Keratinocyte (primary cell): Measurements from ENCODE around the gene DSCAML1. TPM values are rescaled to one million over a fixed set of nuclear protein-coding genes. Genes with fewer than 3 reads are reported as not detected.

ENCODE experiments used
- DNase-seq: peaks from one replicate; pipeline ENCODE4 v3.0.0-alpha.2; 2011; ENCODE audit warnings: low read depth, missing footprints, low spot score
- FAIRE-seq: peaks from 2 replicates; lab custom pipeline; 2011; peaks lifted over from hg19 to GRCh38; lab: Jason Lieb, UNC
- H2AFZ ChIP-seq: 2 replicates; pipeline ENCODE4 v1.6.0; 2012; ENCODE audit warnings: low read length, control low read depth, inconsistent platforms; ENCODE audit not compliant: control insufficient read depth
- H3K27ac ChIP-seq: 2 replicates; pipeline ENCODE4 v1.5.1; 2011; ENCODE audit warnings: low read length; ENCODE audit not compliant: control insufficient read depth, insufficient read depth
- H3K27me3 ChIP-seq: 3 replicates; pipeline ENCODE4 v1.6.0; 2011; ENCODE audit warnings: low read length; ENCODE audit not compliant: control insufficient read depth, insufficient read depth; ENCODE audit errors: extremely low read depth
- H3K36me3 ChIP-seq, 2 experiments: 2 replicates in 1 of 2; 3 replicates in 1 of 2; pipeline ENCODE4 v1.5.1; 2011; ENCODE audit warnings: low read length in 2 of 2, mild to moderate bottlenecking in 1 of 2; ENCODE audit not compliant: control insufficient read depth in 2 of 2, insufficient read depth in 2 of 2; ENCODE audit errors: extremely low read depth in 1 of 2
- H3K4me1 ChIP-seq: 3 replicates; pipeline ENCODE4 v1.5.1; 2011; ENCODE audit warnings: low read length; ENCODE audit not compliant: control insufficient read depth, insufficient read depth; ENCODE audit errors: extremely low read depth
- H3K4me2 ChIP-seq: 3 replicates; pipeline ENCODE4 v1.6.0; 2011; ENCODE audit warnings: low read depth, low read length; ENCODE audit not compliant: control insufficient read depth, insufficient read depth; ENCODE audit errors: extremely low read depth
- H3K4me3 ChIP-seq, 3 experiments: fragments of 200-600 bp in 1 of 3; sonication (generic) in 1 of 3; 2 replicates in 2 of 3; 3 replicates in 1 of 3; pipeline ENCODE4 v1.5.1; 2011 to 2016; ENCODE audit warnings: low read length in 3 of 3, mild to moderate bottlenecking in 3 of 3, control low read depth in 2 of 3, inconsistent platforms in 1 of 3, low read depth in 1 of 3, mixed read lengths in 1 of 3, mixed run types in 1 of 3, moderate library complexity in 1 of 3; ENCODE audit not compliant: control insufficient read depth in 2 of 3, insufficient read depth in 2 of 3; ENCODE audit errors: extremely low read depth in 1 of 3
- H3K79me2 ChIP-seq: 2 replicates; pipeline ENCODE4 v1.6.0; 2012; ENCODE audit warnings: low read length; ENCODE audit not compliant: control insufficient read depth, insufficient read depth
- H3K9ac ChIP-seq: 3 replicates; pipeline ENCODE4 v1.6.0; 2011; ENCODE audit warnings: low read length; ENCODE audit not compliant: control insufficient read depth, insufficient read depth; ENCODE audit errors: extremely low read depth
- H3K9me1 ChIP-seq: 3 replicates; pipeline ENCODE4 v1.6.0; 2011; ENCODE audit warnings: low read length; ENCODE audit not compliant: control insufficient read depth, insufficient read depth; ENCODE audit errors: extremely low read depth
- H3K9me3 ChIP-seq: 2 replicates; pipeline ENCODE4 v1.5.1; 2012; ENCODE audit warnings: low read depth, low read length; ENCODE audit not compliant: control insufficient read depth
- H4K20me1 ChIP-seq: 3 replicates; pipeline ENCODE4 v1.6.0; 2011; ENCODE audit warnings: low read length; ENCODE audit not compliant: control insufficient read depth, insufficient read depth; ENCODE audit errors: extremely low read depth
- CTCF ChIP-seq, 3 experiments: IDR thresholded peaks in 1 of 3; conservative IDR thresholded peaks in 1 of 3; optimal IDR thresholded peaks in 1 of 3; 2 replicates in 2 of 3; 3 replicates in 1 of 3; pipeline versions ENCODE3 to v1.5.1; 2011; ENCODE audit warnings: low read length in 3 of 3, mild to moderate bottlenecking in 3 of 3, moderate library complexity in 2 of 3, control low read depth in 1 of 3, inconsistent platforms in 1 of 3; ENCODE audit not compliant: insufficient read depth in 2 of 3; ENCODE audit errors: extremely low read depth in 1 of 3
- EZH2 ChIP-seq: IDR thresholded peaks from one replicate; pipeline ENCODE4 v1.6.1; 2012; ENCODE audit warnings: inconsistent platforms, mild to moderate bottlenecking, low read length, moderate library complexity
- dilution Hi-C: fragments of 300-500 bp; cut with MboI; formaldehyde crosslinking; loops from one replicate; pipeline ENCODE4 v1.7.0; 2020; ENCODE audit warnings: low sequenced_read_pairs; ENCODE audit not compliant: extremely low pct_ligation_motif_present
- polyA plus RNA-seq, 5 experiments: library from polyadenylated mRNA; depleted of rRNA in 3 of 5; stranded (reverse) in 3 of 5; stranded (forward) in 1 of 5; unstranded in 1 of 5; fragments of >200 nt; gene quantifications; 1 replicate in 1 of 5; 2 replicates in 3 of 5; 3 replicates in 1 of 5; pipeline versions ENCODE4 v1.2.1 to v1.2.3, GENCODE V29; 2011 to 2012; ENCODE audit warnings: missing spikeins in 2 of 5, low read depth in 1 of 5, low replicate concordance in 1 of 5

Gene DSCAML1
- polyA plus RNA-seq, 1 donor (not counting 4 experiments of a cell fraction or from before 2014, with no cell fraction given): not detected

- Histone ChIP-seq H3K27ac (no peak overlapping the region), H3K4me3 (no peak overlapping the region), H3K79me2 (no peaks in the 10 kb centered on the region), H3K27me3 (peaks cover 14% of the 10 kb centered on the region), H3K4me1 (no peaks in the 10 kb centered on the region), H4K20me1 (no peaks in the 10 kb centered on the region), H3K9me3 (no peaks in the 10 kb centered on the region), H3K36me3 (no peaks in the 10 kb centered on the region), H2AFZ (no peak overlapping the region), H3K9me1 (no peaks in the 10 kb centered on the region), H3K4me2 (no peak overlapping the region), H3K9ac (no peak overlapping the region)
- dilution Hi-C loops: no loop called here
- DNase-seq: no peak
- TF ChIP-seq EZH2 (no peak), CTCF (optimal IDR thresholded peaks at IDR 0.05 in 1 of 3, IDR thresholded peaks at IDR 0.05 in 1 of 3, conservative IDR thresholded peaks at IDR 0.05 in 1 of 3; ENCODE audit: extremely low read depth in 1 of 3, insufficient read depth in 2 of 3, low read length in 3 of 3) (no peak)
- FAIRE-seq: no peak
These were observed 224.9 kb downstream of the DSCAML1 start for GRCh38 chr11:117572129-117572528.

DNA sequence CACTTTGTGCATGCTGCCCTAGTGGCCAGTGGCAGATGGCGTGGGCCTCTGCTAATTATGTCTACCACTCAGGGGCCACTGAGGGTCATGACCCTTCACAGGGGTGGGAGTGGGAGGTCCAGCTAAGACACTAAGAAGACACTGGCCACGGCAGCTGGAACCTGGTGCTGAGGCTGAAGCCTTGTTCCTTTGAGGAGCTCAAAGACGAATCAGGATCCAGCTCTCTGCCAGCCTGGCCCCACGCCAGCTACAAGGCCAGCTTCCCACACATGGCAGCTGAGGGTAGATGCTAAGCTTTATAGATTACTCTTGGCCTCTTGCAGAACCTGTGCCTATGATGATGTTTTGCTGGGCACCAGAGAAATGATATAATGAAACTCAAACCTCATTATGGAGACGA, 226.3 kb downstream of the DSCAML1 start:
- dilution Hi-C loops: no loop called here
- H3K36me3 ChIP-seq: no peaks in the 10 kb centered on the region
- H2AFZ ChIP-seq: no peak overlapping the region
- no peaks in the 10 kb centered on the region for H3K79me2 ChIP-seq
- H3K9ac ChIP-seq: no peak overlapping the region
- no peaks in the 10 kb centered on the region for H3K4me1 ChIP-seq
- no peaks in the 10 kb centered on the region for H3K9me3 ChIP-seq
- no peaks in the 10 kb centered on the region for H3K9me1 ChIP-seq
- no peak overlapping the region for H3K27ac ChIP-seq
- H4K20me1 ChIP-seq: no peaks in the 10 kb centered on the region
- DNase-seq (no peak), FAIRE-seq (no peak)
- H3K27me3 ChIP-seq: peaks cover 9% of the 10 kb centered on the region
- no peak overlapping the region for H3K4me3 ChIP-seq
- no peak overlapping the region for H3K4me2 ChIP-seq
- TF ChIP-seq EZH2: no peak
- no peak for TF ChIP-seq CTCF (optimal IDR thresholded peaks at IDR 0.05 in 1 of 3, IDR thresholded peaks at IDR 0.05 in 1 of 3, conservative IDR thresholded peaks at IDR 0.05 in 1 of 3; ENCODE audit: extremely low read depth in 1 of 3, insufficient read depth in 2 of 3, low read length in 3 of 3)
